ENCODE data around the gene PIM3. TPM values are rescaled to one million over a fixed set of nuclear protein-coding genes. Genes with fewer than 3 reads are reported as not detected.

The PIM3 gene
- total RNA-seq, 1 donor, result 172 TPM

GRCh38 chr22:49992921-49993648 is 32.5 kb downstream of the PIM3 start:
- Histone ChIP-seq H3K9me3 (ENCODE audit: low read depth, low read length) (peaks cover 5% of the 10 kb centered on the region), H3K4me3 (ENCODE audit: low read length) (no peak overlapping the region), H3K4me1 (ENCODE audit: insufficient read depth, low read length) (peaks cover 8% of the 10 kb centered on the region), H3K27me3 (ENCODE audit: insufficient read depth, low read length) (no peaks in the 10 kb centered on the region)

- H3K27me3 ChIP-seq (ENCODE audit: insufficient read depth, low read length), result no peaks in the 10 kb centered on the region
- H3K4me3 ChIP-seq (ENCODE audit: low read length), result no peak overlapping the region
- peaks cover 5% of the 10 kb centered on the region for H3K9me3 ChIP-seq (ENCODE audit: low read depth, low read length)
- peaks cover 8% of the 10 kb centered on the region for H3K4me1 ChIP-seq (ENCODE audit: insufficient read depth, low read length)
Measured at GRCh38 chr22:49993649-49994360, 33.2 kb downstream of the PIM3 start.

- H3K4me3 ChIP-seq (ENCODE audit: low read length), result no peak overlapping the region
- H3K9me3 ChIP-seq (ENCODE audit: low read depth, low read length), result peaks cover 5% of the 10 kb centered on the region
- no peaks in the 10 kb centered on the region for H3K27me3 ChIP-seq (ENCODE audit: insufficient read depth, low read length)
- peaks cover 8% of the 10 kb centered on the region for H3K4me1 ChIP-seq (ENCODE audit: insufficient read depth, low read length)
Measured at GRCh38 chr22:49994361-49995040, 33.9 kb downstream of the PIM3 start.

GRCh38 chr22:49995041-49995360 is 34.4 kb downstream of the PIM3 start:
- no peak overlapping the region for H3K4me3 ChIP-seq (ENCODE audit: low read length)
- no peaks in the 10 kb centered on the region for H3K27me3 ChIP-seq (ENCODE audit: insufficient read depth, low read length)
- peaks cover 5% of the 10 kb centered on the region for H3K9me3 ChIP-seq (ENCODE audit: low read depth, low read length)
- H3K4me1 ChIP-seq (ENCODE audit: insufficient read depth, low read length), result peaks cover 11% of the 10 kb centered on the region

DNA sequence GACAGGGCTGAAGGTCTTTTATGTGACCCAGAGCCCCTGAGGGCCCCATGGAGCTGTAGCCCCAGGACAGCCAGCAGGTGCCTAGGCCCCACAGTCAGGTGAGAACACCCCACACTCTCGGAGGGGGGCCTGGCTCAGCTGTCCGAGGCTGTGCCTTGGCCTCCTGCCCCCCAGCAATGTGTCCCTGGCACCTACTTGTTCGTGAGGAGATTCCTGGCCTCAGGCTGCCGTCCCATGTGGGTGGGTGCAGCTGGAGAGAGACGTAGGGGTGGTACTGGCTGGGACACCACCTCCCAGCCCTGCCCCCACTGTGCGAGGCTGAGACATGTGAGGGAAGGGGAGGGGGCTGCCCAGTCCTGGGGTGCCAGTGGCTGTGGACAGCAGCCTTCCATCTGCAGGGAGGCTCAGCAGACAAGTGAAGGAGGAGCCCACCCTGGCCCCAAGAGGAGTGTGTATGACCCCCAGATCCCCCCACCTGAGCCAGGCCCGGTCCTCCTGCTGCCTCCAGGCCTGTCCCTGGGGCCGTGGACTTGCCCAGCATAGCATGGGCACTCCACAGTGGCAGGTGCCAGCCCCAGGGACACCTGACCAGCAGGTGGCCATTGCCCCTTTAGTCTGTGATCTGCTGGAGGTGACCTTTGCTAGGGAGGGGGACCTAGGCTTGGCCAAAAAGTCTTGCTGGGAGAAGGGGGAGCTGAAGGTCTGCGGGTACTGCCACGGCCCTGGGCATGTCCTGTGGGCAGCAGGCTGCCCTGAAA is 35.0 kb downstream of the PIM3 start:
- Histone ChIP-seq H3K27me3 (ENCODE audit: insufficient read depth, low read length) (no peaks in the 10 kb centered on the region), H3K9me3 (ENCODE audit: low read depth, low read length) (peaks cover 5% of the 10 kb centered on the region), H3K4me1 (ENCODE audit: insufficient read depth, low read length) (peaks cover 11% of the 10 kb centered on the region), H3K4me3 (ENCODE audit: low read length) (no peak overlapping the region)

GRCh38 chr22:49996119-49996517 is 35.5 kb downstream of the PIM3 start:
- Histone ChIP-seq H3K27me3 (ENCODE audit: insufficient read depth, low read length) (no peaks in the 10 kb centered on the region), H3K4me1 (ENCODE audit: insufficient read depth, low read length) (peaks cover 11% of the 10 kb centered on the region), H3K4me3 (ENCODE audit: low read length) (no peak overlapping the region), H3K9me3 (ENCODE audit: low read depth, low read length) (peaks cover 4% of the 10 kb centered on the region)

DNA sequence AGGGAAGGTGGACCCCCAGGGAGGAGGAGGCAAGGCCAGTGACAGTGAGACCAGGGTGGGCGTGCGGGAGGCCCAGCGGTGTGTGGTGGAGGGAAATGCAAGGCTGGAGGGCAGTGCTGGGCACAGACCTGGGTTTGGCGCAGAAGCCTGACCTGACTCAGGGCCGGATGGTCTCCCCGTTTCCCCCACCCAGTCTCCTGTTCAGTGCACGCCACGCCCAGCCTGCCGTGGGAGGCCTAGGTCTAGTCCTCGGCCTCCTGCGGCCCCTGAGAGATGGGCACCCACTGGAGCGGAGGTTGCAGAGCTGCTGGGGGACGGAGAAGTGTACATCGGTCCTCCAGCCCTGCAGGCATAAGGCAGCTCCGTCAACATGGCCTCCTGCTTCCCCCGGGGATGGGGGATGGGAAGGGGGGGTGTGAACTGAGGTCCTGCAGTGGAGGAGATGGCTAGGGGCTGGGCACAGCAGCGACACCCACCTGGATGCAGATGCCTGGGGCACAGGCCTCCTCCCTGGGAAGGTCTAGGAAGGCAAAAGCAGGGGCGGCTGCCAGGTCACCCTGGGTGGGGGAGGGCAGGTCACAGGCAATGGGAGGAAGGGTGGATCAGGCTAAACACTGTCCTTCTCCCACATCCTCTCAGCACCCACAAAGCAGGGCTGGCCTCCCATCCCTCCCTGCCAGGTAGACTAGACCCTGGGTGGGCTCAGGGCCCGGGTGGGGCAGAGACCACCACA is 36.1 kb downstream of the PIM3 start:
- Histone ChIP-seq H3K4me3 (ENCODE audit: low read length) (no peak overlapping the region), H3K27me3 (ENCODE audit: insufficient read depth, low read length) (no peaks in the 10 kb centered on the region), H3K4me1 (ENCODE audit: insufficient read depth, low read length) (peaks cover 11% of the 10 kb centered on the region), H3K9me3 (ENCODE audit: low read depth, low read length) (no peaks in the 10 kb centered on the region)

GRCh38 chr22:49997251-49997599 is 36.7 kb downstream of the PIM3 start:
- H3K4me1 ChIP-seq (ENCODE audit: insufficient read depth, low read length), result peaks cover 11% of the 10 kb centered on the region
- H3K4me3 ChIP-seq (ENCODE audit: low read length), result no peak overlapping the region
- H3K27me3 ChIP-seq (ENCODE audit: insufficient read depth, low read length), result no peaks in the 10 kb centered on the region
- H3K9me3 ChIP-seq (ENCODE audit: low read depth, low read length), result no peaks in the 10 kb centered on the region

DNA sequence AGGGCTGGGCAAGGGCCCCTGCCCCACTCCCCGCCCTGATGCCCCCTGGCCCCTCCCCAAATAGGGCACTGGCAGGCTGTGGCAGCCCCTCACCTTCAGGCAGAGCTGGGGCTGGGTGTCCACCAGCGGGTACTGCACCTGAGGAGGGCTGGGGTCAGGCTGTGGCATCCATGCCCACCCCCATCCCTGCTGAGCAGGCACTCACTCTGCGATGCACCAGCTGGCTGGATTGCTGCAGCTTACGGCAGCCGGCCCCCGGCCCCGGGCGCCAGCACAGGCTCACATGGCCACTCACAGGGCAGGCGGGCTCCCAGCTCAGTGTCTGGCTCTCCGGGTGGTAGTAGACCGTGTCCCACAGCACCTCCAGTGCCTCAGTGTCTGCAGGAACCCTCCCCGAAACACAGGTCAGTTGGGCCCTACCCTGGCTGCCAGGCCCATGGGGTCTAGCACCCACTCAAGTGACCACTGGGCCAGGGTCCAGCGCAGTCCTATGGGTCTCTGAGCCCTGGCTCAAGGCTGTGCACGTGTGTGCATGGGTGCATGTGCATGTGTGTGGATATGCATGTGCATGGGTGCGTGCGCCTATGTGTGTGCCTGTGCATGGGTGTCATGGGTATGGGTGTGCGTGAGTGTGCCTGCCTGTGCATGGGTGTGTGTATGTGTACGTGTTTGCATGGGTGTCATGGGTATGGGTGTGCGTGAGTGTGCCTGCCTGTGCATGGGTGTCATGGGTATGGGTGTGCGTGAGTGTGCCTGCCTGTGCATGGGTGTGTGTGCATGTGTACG is 37.6 kb downstream of the PIM3 start:
- Histone ChIP-seq H3K27me3 (ENCODE audit: insufficient read depth, low read length) (no peaks in the 10 kb centered on the region), H3K9me3 (ENCODE audit: low read depth, low read length) (no peaks in the 10 kb centered on the region), H3K4me1 (ENCODE audit: insufficient read depth, low read length) (peaks cover 8% of the 10 kb centered on the region), H3K4me3 (ENCODE audit: low read length) (no peak overlapping the region)

GRCh38 chr22:49998718-49999062 is 38.1 kb downstream of the PIM3 start:
- Histone ChIP-seq H3K9me3 (ENCODE audit: low read depth, low read length) (no peaks in the 10 kb centered on the region), H3K27me3 (ENCODE audit: insufficient read depth, low read length) (no peaks in the 10 kb centered on the region), H3K4me1 (ENCODE audit: insufficient read depth, low read length) (peaks cover 3% of the 10 kb centered on the region), H3K4me3 (ENCODE audit: low read length) (no peak overlapping the region)

DNA sequence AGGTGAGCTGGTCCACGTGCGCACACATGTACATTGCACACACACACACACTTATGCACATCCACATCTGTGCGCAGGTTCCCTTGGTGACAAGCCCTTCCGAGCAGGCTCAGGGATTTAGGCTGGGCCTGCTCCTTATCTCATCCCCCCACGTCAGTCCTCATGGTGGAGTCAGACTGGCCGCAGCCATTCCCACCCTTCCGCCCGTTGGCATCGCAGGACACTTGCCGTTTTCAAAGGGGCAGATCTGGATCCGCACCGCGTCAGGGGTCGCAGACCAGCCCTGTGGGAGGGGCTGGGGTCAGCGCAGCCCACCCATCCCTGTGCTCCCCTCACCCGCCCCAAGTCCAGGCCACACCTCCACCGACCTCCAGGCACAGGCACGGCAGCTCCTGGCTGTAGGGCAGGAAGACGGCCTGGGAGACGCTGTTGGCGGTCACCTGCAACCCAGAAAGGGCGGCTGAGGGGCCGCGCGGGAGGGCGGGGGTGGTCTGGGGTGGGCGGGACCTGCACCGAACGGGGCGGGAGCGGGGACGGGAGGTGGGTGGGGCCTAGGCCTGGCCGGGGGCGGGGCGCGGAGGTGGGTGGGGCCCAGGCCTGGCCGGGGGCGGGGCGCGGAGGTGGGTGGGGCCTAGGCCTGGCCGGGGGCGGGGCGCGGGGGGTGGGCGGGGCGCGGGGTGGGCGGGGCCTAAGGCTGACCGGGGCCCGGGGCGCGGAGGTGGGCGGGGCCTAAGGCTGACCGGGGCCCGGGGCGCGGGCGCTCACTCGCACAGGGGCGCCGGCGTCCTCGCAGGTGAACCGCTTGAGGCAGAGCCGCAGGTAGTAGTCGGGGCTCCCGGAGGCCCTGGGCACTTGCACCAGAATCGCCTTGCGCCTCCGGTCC is 38.7 kb downstream of the PIM3 start:
- Histone ChIP-seq H3K4me3 (ENCODE audit: low read length) (no peak overlapping the region), H3K9me3 (ENCODE audit: low read depth, low read length) (no peaks in the 10 kb centered on the region), H3K27me3 (ENCODE audit: insufficient read depth, low read length) (no peaks in the 10 kb centered on the region), H3K4me1 (ENCODE audit: insufficient read depth, low read length) (peaks cover 3% of the 10 kb centered on the region)

GRCh38 chr22:49999946-50000586 is 39.5 kb downstream of the PIM3 start:
- Histone ChIP-seq H3K9me3 (ENCODE audit: low read depth, low read length) (no peaks in the 10 kb centered on the region), H3K27me3 (ENCODE audit: insufficient read depth, low read length) (no peaks in the 10 kb centered on the region), H3K4me3 (ENCODE audit: low read length) (no peak overlapping the region), H3K4me1 (ENCODE audit: insufficient read depth, low read length) (peaks cover 3% of the 10 kb centered on the region)

Data from mononuclear cell (primary cell).